IMR-90 (cell line): ENCODE measurements around the gene MTR. TPM values are rescaled to one million over a fixed set of nuclear protein-coding genes. Genes with fewer than 3 reads are reported as not detected.
A peak's percentile ranks its signal among the peaks of the same experiment; 100 is the strongest.

Experiments used
- ATAC-seq: fragments of 200-7000 bp; cut with Tn5 transposase; 2 replicates; pipeline ENCODE4 v1.9.1; 2020; ENCODE audit warnings: low read depth, mild to moderate bottlenecking, moderate library complexity
- BruUV-seq: library from RNA; stranded (reverse); fragments of 400-500 nt; replicated peaks from 2 replicates; lab custom pipeline; 2021; lab: Mats Ljungman, UMichigan
- CTCF ChIA-PET: fragments of 300-600 bp; formaldehyde crosslinking; extraction: SDS; loops from one replicate; lab custom pipeline; 2021; ENCODE audit warnings: antibody characterized with exemption; lab: Yijun Ruan, JAX
- POLR2A ChIA-PET: fragments of 300-600 bp; sonication (Branson Sonifier 250); formaldehyde crosslinking; loops from one replicate; lab custom pipeline; 2022; ENCODE audit warnings: antibody characterized with exemption; ENCODE audit not compliant: unreplicated experiment; lab: Charles Lee
- DNase-seq: peaks from one replicate; pipeline ENCODE4 v3.0.0; 2013
- H2AFZ ChIP-seq: replicated peaks from 2 replicates; pipeline ENCODE3; 2013; ENCODE audit warnings: low read length, mild to moderate bottlenecking; ENCODE audit not compliant: poor library complexity
- H2AK5ac ChIP-seq: 2 replicates; pipeline ENCODE4 v1.6.1; 2013; ENCODE audit warnings: low read depth, low read length, inconsistent platforms
- H2AK9ac ChIP-seq: replicated peaks from 2 replicates; pipeline ENCODE3; 2013; ENCODE audit warnings: mild to moderate bottlenecking, low read depth, low read length, moderate library complexity; ENCODE audit not compliant: poor library complexity
- H2BK120ac ChIP-seq: 2 replicates; pipeline ENCODE4 v1.6.1; 2013; ENCODE audit warnings: low read depth, low read length, inconsistent platforms
- H2BK15ac ChIP-seq: 3 replicates; pipeline ENCODE4 v1.6.1; 2013; ENCODE audit warnings: low read depth, low read length, inconsistent platforms
- H2BK20ac ChIP-seq: 2 replicates; pipeline ENCODE4 v1.6.1; 2013; ENCODE audit warnings: low read depth, mild to moderate bottlenecking, inconsistent platforms, low read length, moderate library complexity
- H2BK5ac ChIP-seq: 2 replicates; pipeline ENCODE4 v1.6.1; 2013; ENCODE audit warnings: mild to moderate bottlenecking, low read depth, low read length, inconsistent platforms; ENCODE audit not compliant: poor library complexity, severe bottlenecking
- H3K14ac ChIP-seq: replicated peaks from 2 replicates; pipeline ENCODE4 v1.6.1; 2013; ENCODE audit warnings: low read depth, low read length, inconsistent platforms
- H3K18ac ChIP-seq: 2 replicates; pipeline ENCODE4 v1.6.1; 2013; ENCODE audit warnings: low read depth, low read length, control low read depth
- H3K23ac ChIP-seq: 2 replicates; pipeline ENCODE4 v1.6.1; 2013; ENCODE audit warnings: low read depth, low read length, inconsistent platforms
- H3K27ac ChIP-seq: 2 replicates; pipeline ENCODE4 v1.5.1; 2013; ENCODE audit warnings: mild to moderate bottlenecking, control low read depth, low read length; ENCODE audit not compliant: insufficient read depth
- H3K27me3 ChIP-seq: 2 replicates; pipeline ENCODE4 v1.6.1; 2013; ENCODE audit warnings: low read length; ENCODE audit not compliant: control insufficient read depth, insufficient read depth
- H3K36me3 ChIP-seq: 2 replicates; pipeline ENCODE4 v1.6.1; 2013; ENCODE audit warnings: low read length, mixed read lengths; ENCODE audit not compliant: control insufficient read depth, insufficient read depth
- H3K4ac ChIP-seq: 2 replicates; pipeline ENCODE4 v1.6.1; 2013; ENCODE audit warnings: low read depth, low read length, inconsistent platforms
- H3K4me1 ChIP-seq: 2 replicates; pipeline ENCODE4 v1.6.1; 2013; ENCODE audit warnings: low read length, mixed read lengths; ENCODE audit not compliant: control insufficient read depth, insufficient read depth
- H3K4me2 ChIP-seq: 2 replicates; pipeline ENCODE4 v1.6.1; 2013; ENCODE audit warnings: low read depth, mild to moderate bottlenecking, control low read depth, low read length, moderate library complexity
- H3K4me3 ChIP-seq: 2 replicates; pipeline ENCODE4 v1.5.1; 2013; ENCODE audit warnings: low read depth, mild to moderate bottlenecking, control low read depth, low read length, moderate library complexity; ENCODE audit not compliant: insufficient read depth
- H3K56ac ChIP-seq: 2 replicates; pipeline ENCODE4 v1.6.1; 2013; ENCODE audit warnings: low read length, inconsistent platforms; ENCODE audit not compliant: insufficient read depth; ENCODE audit errors: extremely low read depth
- H3K79me1 ChIP-seq, 2 experiments: 2 replicates each; pipeline ENCODE4 v1.6.1; 2013; ENCODE audit warnings: low read length in 2 of 2, inconsistent platforms in 1 of 2, low read depth in 1 of 2
- H3K9ac ChIP-seq: 2 replicates; pipeline ENCODE4 v1.6.1; 2013; ENCODE audit warnings: low read depth, low read length, control low read depth
- H3K9me1 ChIP-seq: 2 replicates; pipeline ENCODE4 v1.6.1; 2013; ENCODE audit warnings: low read length, inconsistent platforms; ENCODE audit not compliant: insufficient read depth
- H3K9me3 ChIP-seq: 2 replicates; pipeline ENCODE4 v1.6.1; 2013; ENCODE audit warnings: low read length; ENCODE audit not compliant: control insufficient read depth, insufficient read depth
- H4K20me1 ChIP-seq: 2 replicates; pipeline ENCODE4 v1.6.1; 2013; ENCODE audit warnings: low read length, inconsistent platforms; ENCODE audit not compliant: insufficient read depth
- H4K5ac ChIP-seq: 2 replicates; pipeline ENCODE4 v1.6.1; 2013; ENCODE audit warnings: mild to moderate bottlenecking, low read depth, low read length, control low read depth
- H4K8ac ChIP-seq, 2 experiments: 2 replicates each; pipeline ENCODE4 v1.6.1; 2013; ENCODE audit warnings: low read depth in 2 of 2, low read length in 2 of 2, control low read depth in 1 of 2, inconsistent platforms in 1 of 2
- H4K91ac ChIP-seq: 2 replicates; pipeline ENCODE4 v1.6.1; 2013; ENCODE audit warnings: low read depth, low read length, inconsistent platforms; ENCODE audit not compliant: insufficient read depth
- CEBPB ChIP-seq: IDR thresholded peaks from 2 replicates; pipeline ENCODE4 v1.6.1; 2012; ENCODE audit warnings: low read depth, low read length, improper control_type of control experiment
- CHD1 ChIP-seq: IDR thresholded peaks from 2 replicates; pipeline ENCODE4 v1.6.1; 2012; ENCODE audit warnings: low read depth, low read length, improper control_type of control experiment
- CTCF ChIP-seq: conservative IDR thresholded peaks from 2 replicates; pipeline ENCODE4 v1.5.1; 2012; ENCODE audit warnings: mild to moderate bottlenecking, low read depth, low read length, improper control_type of control experiment
- ELK1 ChIP-seq: fragments of 150-350 bp; IDR thresholded peaks from 2 replicates; pipeline ENCODE4 v1.6.1; 2016; ENCODE audit warnings: low read depth, mild to moderate bottlenecking, low read length, moderate library complexity, borderline replicate concordance
- POLR2A ChIP-seq: IDR thresholded peaks from 2 replicates; pipeline ENCODE4 v1.6.1; 2012; ENCODE audit warnings: mild to moderate bottlenecking, low read depth, low read length
- RCOR1 ChIP-seq: IDR thresholded peaks from 2 replicates; pipeline ENCODE4 v1.6.1; 2012; ENCODE audit warnings: mild to moderate bottlenecking, low read length, improper control_type of control experiment; ENCODE audit not compliant: insufficient replicate concordance
- RFX5 ChIP-seq: IDR thresholded peaks from 2 replicates; pipeline ENCODE4 v1.8.0; 2012; ENCODE audit warnings: low read depth, mild to moderate bottlenecking, low read length, moderate library complexity
- USF2 ChIP-seq: fragments of 150-350 bp; IDR thresholded peaks from 2 replicates; pipeline ENCODE4 v1.6.1; 2017; ENCODE audit warnings: mild to moderate bottlenecking, antibody characterized with exemption, low read length, low read depth
- WGBS, 2 experiments: methylation state at CpG; one replicate each; pipeline versions ENCODE4 v1.1.5 to v1.1.7; 2013; ENCODE audit warnings: missing lambda C conversion rate in 2 of 2; ENCODE audit not compliant: insufficient read length in 1 of 2; ENCODE audit errors: extremely low coverage in 2 of 2; 5-methylcytosine and 5-hydroxymethylcytosine counted together
- dilution Hi-C: fragments of 300-500 bp; cut with HindIII; formaldehyde crosslinking; loops from one replicate; pipeline ENCODE4 v1.14.3; 2018; ENCODE audit warnings: low sequenced_read_pairs; ENCODE audit not compliant: unreplicated experiment
- in situ Hi-C: fragments of 300-500 bp; cut with MboI; formaldehyde crosslinking; loops from 3 replicates; pipeline ENCODE4 v1.14.3; 2019; ENCODE audit warnings: low sequenced_read_pairs, inconsistent platforms, mixed read lengths
- intact Hi-C: fragments of 100-400 bp; cut with micrococcal nuclease; formaldehyde crosslinking; loops from 2 replicates; pipeline ENCODE4 v1.10.0; 2022
- polyA plus RNA-seq, 3 experiments: library from polyadenylated mRNA; depleted of rRNA; stranded (reverse); fragments of >200 nt; gene quantifications; 2 replicates each; pipeline ENCODE4 v1.2.3, GENCODE V29; 2012; ENCODE audit warnings: low replicate concordance in 1 of 3
- total RNA-seq: library from RNA; depleted of rRNA; stranded (reverse); fragments of >200 nt; gene quantifications from 2 replicates; pipeline ENCODE4 v1.2.3, GENCODE V29; 2012

The MTR gene
- total and polyA plus RNA-seq, 2 of the 4 experiments (the other 2 are of a cell fraction) = 7.7 to 31.0 TPM

- DNase-seq = peak; percentile 22
- WGBS, 2 experiments = no CpG with 5 or more reads among the region's 2 CpGs
- H3K9ac ChIP-seq = no peak overlapping the region
- no peak overlapping the region for H3K56ac ChIP-seq
- H3K18ac ChIP-seq = no peak overlapping the region
- BruUV-seq = no TSS peak
- peaks cover 19% of the 10 kb centered on the region for H3K36me3 ChIP-seq
- H3K27me3 ChIP-seq = no peaks in the 10 kb centered on the region
- ChIA-PET CTCF (no interaction called here), POLR2A (no interaction called here)
- H4K91ac ChIP-seq = no peak overlapping the region
- H4K8ac ChIP-seq = no peak overlapping the region
- H3K9me1 ChIP-seq = no peaks in the 10 kb centered on the region
- no peaks in the 10 kb centered on the region for H3K79me1 ChIP-seq
- in situ Hi-C loops = no loop called here
- no peak overlapping the region for H3K4me3 ChIP-seq
- no peak overlapping the region for H2BK120ac ChIP-seq
- H3K9me3 ChIP-seq = no peaks in the 10 kb centered on the region
- H4K20me1 ChIP-seq = no peaks in the 10 kb centered on the region
- no peak overlapping the region for H3K4me2 ChIP-seq
- H2AK9ac ChIP-seq = no peak overlapping the region
- intact Hi-C loops = no loop called here
- H2BK15ac ChIP-seq = no peak overlapping the region
- H2AFZ ChIP-seq = no peak overlapping the region
- H2BK20ac ChIP-seq = no peak overlapping the region
- TF ChIP-seq CEBPB (no peak), RCOR1 (no peak), ELK1 (no peak), POLR2A (no peak), CTCF (no peak), RFX5 (no peak), USF2 (no peak), CHD1 (no peak)
- no peak overlapping the region for H3K27ac ChIP-seq
- no peaks in the 10 kb centered on the region for H3K4me1 ChIP-seq
- no peak overlapping the region for H3K23ac ChIP-seq
- peak; percentile 40 for ATAC-seq
- no peak overlapping the region for H3K4ac ChIP-seq
- H3K14ac ChIP-seq = no peak overlapping the region
- H4K5ac ChIP-seq = no peak overlapping the region
- H2AK5ac ChIP-seq = no peak overlapping the region
- dilution Hi-C loops = no loop called here
- H2BK5ac ChIP-seq = no peak overlapping the region
These were observed 66.6 kb downstream of the MTR start for GRCh38 chr1:236861560-236862218.
